Measurements from ENCODE around the gene FKBP1A. TPM values are rescaled to one million over a fixed set of nuclear protein-coding genes. Genes with fewer than 3 reads are reported as not detected.

FKBP1A gene
- total RNA-seq, 1 donor from 2014 or later = 155 TPM

DNA sequence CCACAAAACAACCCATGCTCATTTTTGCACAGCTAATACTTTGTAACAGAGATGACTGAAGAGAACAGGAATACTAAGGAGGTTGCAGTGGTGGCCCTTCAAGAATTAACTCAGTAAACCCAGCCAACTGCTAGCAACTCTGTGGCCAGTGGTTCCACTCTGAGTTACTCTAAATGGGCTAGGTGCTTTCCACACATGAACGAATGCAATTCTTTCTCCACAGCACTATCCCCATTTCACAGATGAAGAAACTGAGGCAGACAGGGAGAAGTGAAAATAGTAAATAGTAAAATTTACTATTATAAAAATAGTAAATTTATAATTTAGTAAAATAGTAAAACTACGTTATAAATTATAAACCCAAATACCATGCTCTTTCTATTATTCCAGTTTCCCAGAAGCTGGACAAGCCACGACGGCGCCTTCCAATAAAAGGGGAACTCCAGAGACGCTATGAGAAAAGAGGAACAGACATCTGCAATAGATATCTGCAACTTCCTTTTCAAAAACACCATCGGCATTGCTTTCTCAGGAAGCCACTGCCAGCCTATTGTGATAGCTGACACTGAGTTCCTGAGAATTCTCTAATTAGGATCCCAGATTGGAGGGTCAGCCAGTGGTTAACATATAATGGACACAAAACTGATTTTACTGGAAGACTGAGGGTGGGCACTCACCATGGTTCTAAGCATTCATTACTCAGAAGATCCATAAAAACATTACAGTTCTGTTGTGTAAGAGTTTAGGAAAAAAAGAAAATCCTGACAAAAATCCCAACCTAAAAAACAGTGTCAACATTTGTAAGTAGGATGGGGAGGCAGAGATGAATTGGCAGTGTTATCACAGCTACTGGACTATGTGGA is 16.2 kb downstream of the FKBP1A start:
- no peak overlapping the region for H3K4me3 ChIP-seq (ENCODE audit: low read depth, low read length)
- no peaks in the 10 kb centered on the region for H3K36me3 ChIP-seq (ENCODE audit: control insufficient read depth, insufficient read depth, low read length)

DNA sequence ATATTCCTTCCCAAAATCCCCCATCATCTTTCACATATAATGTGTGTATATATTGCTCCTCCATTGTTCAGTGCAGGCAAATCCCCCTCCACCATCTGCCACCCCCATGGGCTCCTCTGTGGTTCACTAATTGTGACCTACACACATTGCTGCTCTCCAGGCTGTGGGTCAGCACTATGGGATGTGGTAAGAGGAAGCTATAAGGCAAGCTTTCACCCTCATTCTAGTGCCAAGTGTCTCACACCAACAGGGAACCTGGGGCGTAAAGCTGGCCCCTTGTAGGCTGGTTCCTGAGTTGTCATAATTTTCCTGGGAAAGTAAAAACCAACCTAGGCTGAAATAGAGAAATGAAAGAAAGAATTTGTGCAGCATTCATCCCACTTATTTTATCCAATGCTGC is 16.8 kb downstream of the FKBP1A start:
- Histone ChIP-seq H3K36me3 (ENCODE audit: control insufficient read depth, insufficient read depth, low read length) (no peaks in the 10 kb centered on the region), H3K4me3 (ENCODE audit: low read depth, low read length) (no peak overlapping the region), H3K27me3 (ENCODE audit: control insufficient read depth, insufficient read depth, low read length) (no peaks in the 10 kb centered on the region)
- DNase-seq (ENCODE audit: low read depth) = no peak
- TF ChIP-seq, protein P1, sequence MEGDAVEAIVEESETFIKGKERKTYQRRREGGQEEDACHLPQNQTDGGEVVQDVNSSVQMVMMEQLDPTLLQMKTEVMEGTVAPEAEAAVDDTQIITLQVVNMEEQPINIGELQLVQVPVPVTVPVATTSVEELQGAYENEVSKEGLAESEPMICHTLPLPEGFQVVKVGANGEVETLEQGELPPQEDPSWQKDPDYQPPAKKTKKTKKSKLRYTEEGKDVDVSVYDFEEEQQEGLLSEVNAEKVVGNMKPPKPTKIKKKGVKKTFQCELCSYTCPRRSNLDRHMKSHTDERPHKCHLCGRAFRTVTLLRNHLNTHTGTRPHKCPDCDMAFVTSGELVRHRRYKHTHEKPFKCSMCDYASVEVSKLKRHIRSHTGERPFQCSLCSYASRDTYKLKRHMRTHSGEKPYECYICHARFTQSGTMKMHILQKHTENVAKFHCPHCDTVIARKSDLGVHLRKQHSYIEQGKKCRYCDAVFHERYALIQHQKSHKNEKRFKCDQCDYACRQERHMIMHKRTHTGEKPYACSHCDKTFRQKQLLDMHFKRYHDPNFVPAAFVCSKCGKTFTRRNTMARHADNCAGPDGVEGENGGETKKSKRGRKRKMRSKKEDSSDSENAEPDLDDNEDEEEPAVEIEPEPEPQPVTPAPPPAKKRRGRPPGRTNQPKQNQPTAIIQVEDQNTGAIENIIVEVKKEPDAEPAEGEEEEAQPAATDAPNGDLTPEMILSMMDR (IDR thresholded peaks at IDR 0.05; ENCODE audit: insufficient read depth, low read length, poor library complexity, severe bottlenecking) = no peak

More for the DNA sequence above, 16.2 kb downstream of the FKBP1A start:
- H3K27me3 ChIP-seq (ENCODE audit: control insufficient read depth, insufficient read depth, low read length) = no peaks in the 10 kb centered on the region
- no peak for DNase-seq (ENCODE audit: low read depth)
- TF ChIP-seq, protein P1 (IDR thresholded peaks at IDR 0.05; ENCODE audit: insufficient read depth, low read length, poor library complexity, severe bottlenecking) = no peak

DNA sequence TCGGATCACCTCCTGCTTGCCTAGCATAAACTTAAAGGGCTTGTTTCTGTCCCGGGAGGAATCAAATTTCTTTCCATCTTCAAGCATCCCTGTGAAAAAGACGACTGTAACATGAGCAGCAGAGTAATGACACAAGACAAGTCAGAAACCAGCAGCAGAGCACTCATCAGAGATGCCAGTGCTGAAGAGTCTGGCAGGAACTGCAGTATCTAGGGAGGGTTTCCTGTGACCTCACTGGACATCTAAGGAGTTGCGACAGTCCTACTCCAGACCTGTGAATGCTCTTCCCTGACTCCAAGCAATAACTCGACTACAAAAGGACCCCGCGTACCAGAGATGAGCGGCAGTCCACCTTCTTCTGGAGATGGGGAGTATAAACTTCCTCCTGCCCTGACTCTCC is 17.3 kb downstream of the FKBP1A start:
- Histone ChIP-seq H3K27me3 (ENCODE audit: control insufficient read depth, insufficient read depth, low read length) (no peaks in the 10 kb centered on the region), H3K4me3 (ENCODE audit: low read depth, low read length) (no peak overlapping the region), H3K36me3 (ENCODE audit: control insufficient read depth, insufficient read depth, low read length) (no peaks in the 10 kb centered on the region)
- TF ChIP-seq, protein P1 (IDR thresholded peaks at IDR 0.05; ENCODE audit: insufficient read depth, low read length, poor library complexity, severe bottlenecking) = no peak
- no peak for DNase-seq (ENCODE audit: low read depth)

DNA sequence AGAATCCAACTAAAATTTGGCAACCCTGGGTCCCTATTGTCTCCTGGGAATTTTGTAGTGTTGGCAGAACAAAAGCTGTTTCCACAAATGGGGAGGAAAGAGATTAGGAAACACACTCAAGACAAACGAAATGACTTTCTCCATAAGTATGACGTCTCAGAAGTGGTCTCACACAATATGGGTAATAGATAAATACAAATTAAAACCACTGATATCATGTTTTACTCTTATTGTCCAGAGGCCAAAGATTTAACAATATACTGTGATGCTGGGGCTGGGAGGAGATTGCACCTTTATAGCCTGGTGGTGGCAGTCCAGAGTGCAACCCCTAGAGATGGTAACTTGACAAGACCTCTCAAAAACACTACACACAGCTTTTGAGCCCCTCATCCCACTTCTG is 18.6 kb downstream of the FKBP1A start:
- DNase-seq (ENCODE audit: low read depth) = no peak
- no peaks in the 10 kb centered on the region for H3K36me3 ChIP-seq (ENCODE audit: control insufficient read depth, insufficient read depth, low read length)

DNA sequence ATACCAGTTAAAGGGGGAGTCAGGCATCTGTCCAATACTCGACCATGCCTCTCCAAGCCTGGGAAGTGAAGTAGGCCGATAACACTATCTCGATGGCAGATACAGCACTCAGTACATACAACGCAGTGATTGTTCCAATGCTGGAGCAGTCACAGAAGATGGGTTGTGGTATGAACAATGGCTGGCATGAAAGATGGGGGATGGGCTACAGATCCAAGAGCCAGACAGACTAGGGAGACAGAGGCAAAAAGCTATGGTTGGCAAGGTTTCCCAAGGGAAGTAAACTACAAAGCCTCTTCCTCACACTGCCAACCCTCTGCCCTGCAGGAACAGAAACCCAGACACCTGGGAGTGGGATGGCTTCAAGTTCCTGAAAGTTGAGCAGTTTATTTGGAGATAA is 19.2 kb downstream of the FKBP1A start:
- no peaks in the 10 kb centered on the region for H3K36me3 ChIP-seq (ENCODE audit: control insufficient read depth, insufficient read depth, low read length)
- DNase-seq (ENCODE audit: low read depth) = no peak
- H3K4me3 ChIP-seq (ENCODE audit: low read depth, low read length) = no peak overlapping the region
- TF ChIP-seq, protein P1 (IDR thresholded peaks at IDR 0.05; ENCODE audit: insufficient read depth, low read length, poor library complexity, severe bottlenecking) = no peak
- no peaks in the 10 kb centered on the region for H3K27me3 ChIP-seq (ENCODE audit: control insufficient read depth, insufficient read depth, low read length)

More for the DNA sequence above, 18.6 kb downstream of the FKBP1A start:
- no peaks in the 10 kb centered on the region for H3K27me3 ChIP-seq (ENCODE audit: control insufficient read depth, insufficient read depth, low read length)
- H3K4me3 ChIP-seq (ENCODE audit: low read depth, low read length) = no peak overlapping the region
- TF ChIP-seq, protein P1 (IDR thresholded peaks at IDR 0.05; ENCODE audit: insufficient read depth, low read length, poor library complexity, severe bottlenecking) = no peak
